Mammary microvascular endothelial cell (primary cell): ENCODE measurements around the gene NUP93. TPM values are rescaled to one million over a fixed set of nuclear protein-coding genes. Genes with fewer than 3 reads are reported as not detected.

ENCODE experiments used
- total RNA-seq: library from RNA; depleted of rRNA; stranded (reverse); fragments of >200 nt; gene quantifications from 2 replicates; pipeline ENCODE4 v1.2.3, GENCODE V29; 2015

The NUP93 gene
- 86.7 and 90.3 TPM in 2 replicates for total RNA-seq

GRCh38 chr16:56729735-56730662 lies at the start of gene NUP93:
TSS of gene NUP93 (plus strand) at chr16:56730129. CDS start at chr16:56748248, 18,119 bp downstream.

DNA sequence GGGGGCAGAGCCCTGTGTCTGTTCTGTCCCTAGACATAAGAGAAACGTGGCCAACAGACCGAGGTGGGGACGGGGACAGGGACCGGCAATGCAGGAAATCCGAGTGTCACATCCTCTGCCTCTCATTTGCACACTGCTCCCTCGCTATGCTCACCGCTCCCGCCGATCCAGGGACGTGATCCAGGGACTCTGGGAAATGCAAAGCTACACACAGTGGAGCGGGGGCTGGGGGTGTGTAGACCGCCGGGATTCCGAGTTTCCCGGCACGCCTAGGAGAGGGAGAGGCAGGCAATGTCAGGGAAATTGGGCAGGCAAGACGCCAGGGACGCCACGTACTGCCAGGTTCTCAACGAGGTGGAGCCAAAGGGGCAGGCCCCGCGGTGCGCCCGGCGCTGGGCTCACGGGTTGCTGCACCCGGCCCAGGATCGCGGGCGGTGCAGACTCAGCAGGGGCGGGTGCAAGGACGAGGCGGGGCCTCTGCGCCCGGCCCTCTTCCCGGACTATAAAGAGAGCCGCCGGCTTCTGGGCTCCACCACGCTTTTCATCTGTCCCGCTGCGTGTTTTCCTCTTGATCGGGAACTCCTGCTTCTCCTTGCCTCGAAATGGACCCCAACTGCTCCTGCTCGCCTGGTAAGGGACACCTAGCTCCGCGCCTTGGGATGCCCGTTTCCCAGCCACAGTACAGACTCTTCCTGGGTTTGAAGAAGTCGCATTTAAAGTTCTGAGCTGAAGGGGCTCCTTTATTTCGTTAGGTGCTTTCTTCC lies 47.8 kb upstream of the NUP93 start, which contains the start of gene MT1X:
TSS of gene MT1X (plus strand) at position 532 of the 764 bp plus-strand sequence. CDS start at position 603, 71 bp downstream.

GRCh38 chr16:56864960-56865359 lies 135.0 kb downstream of the NUP93 start, which contains the start of gene SLC12A3:
TSS of gene SLC12A3 (plus strand) at chr16:56865207. CDS start at chr16:56865236, 29 bp downstream.

Other genes with a start within 250 kb of the NUP93 start
- gene BBS2, start 210.1 kb upstream of the NUP93 start, total RNA-seq = 27.1 and 31.3 TPM in 2 replicates
- gene MT4, start 165.1 kb upstream of the NUP93 start, total RNA-seq = not detected in 2 replicates
- gene MT3, start 140.6 kb upstream of the NUP93 start, total RNA-seq = not detected in 2 replicates
- 575 and 702 TPM in 2 replicates for gene MT2A, start 121.5 kb upstream of the NUP93 start, total RNA-seq
- gene MT1E, start 104.3 kb upstream of the NUP93 start, total RNA-seq = 230 and 306 TPM in 2 replicates
- 4.3 and 13.9 TPM in 2 replicates for gene MT1M, start 97.5 kb upstream of the NUP93 start, total RNA-seq
- gene MT1A, start 91.5 kb upstream of the NUP93 start, total RNA-seq = 14.0 and 20.5 TPM in 2 replicates
- gene MT1B, start 78.2 kb upstream of the NUP93 start, total RNA-seq = not detected in 2 replicates
- gene MT1F, start 72.2 kb upstream of the NUP93 start, total RNA-seq = 2.0 and 2.9 TPM in 2 replicates
- 0.60 TPM in 1 of 2 replicates, not detected in the other for gene MT1G, start 62.1 kb upstream of the NUP93 start, total RNA-seq
- not detected in 2 replicates for gene MT1H, start 60.3 kb upstream of the NUP93 start, total RNA-seq
- 22.9 and 26.2 TPM in 2 replicates for gene MT1X, start 47.7 kb upstream of the NUP93 start, total RNA-seq
- gene SLC12A3, start 135.1 kb downstream of the NUP93 start, total RNA-seq = 0.20 TPM in 1 of 2 replicates, not detected in the other
- gene HERPUD1, start 202.0 kb downstream of the NUP93 start, total RNA-seq = 82.0 and 112 TPM in 2 replicates
- 24.0 and 30.0 TPM in 2 replicates for gene CETP, start 231.8 kb downstream of the NUP93 start, total RNA-seq